ENCODE measurements around the gene C1orf167.

DNA sequence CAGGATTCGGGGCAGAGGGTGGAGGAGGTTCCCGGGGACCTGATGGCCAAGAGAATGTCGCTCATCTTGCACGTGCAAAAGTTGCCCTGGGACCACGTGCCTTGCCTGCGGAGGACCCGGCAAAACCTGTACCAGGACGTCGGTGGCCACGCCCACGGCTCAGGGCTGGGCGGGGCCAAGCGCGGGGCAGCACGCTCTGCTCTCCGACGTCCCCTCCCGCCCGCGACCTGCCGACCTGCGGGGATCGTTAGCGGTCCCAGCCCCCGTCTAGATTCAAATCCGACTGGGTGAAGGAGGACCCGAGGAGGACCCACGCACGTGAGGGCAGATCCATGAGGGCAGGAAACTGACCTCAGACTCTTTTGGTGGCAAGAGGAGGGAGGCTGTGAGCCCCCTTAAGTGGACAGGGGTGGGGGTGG is at the start of gene C1orf167:
- TF ChIP-seq, protein P1, sequence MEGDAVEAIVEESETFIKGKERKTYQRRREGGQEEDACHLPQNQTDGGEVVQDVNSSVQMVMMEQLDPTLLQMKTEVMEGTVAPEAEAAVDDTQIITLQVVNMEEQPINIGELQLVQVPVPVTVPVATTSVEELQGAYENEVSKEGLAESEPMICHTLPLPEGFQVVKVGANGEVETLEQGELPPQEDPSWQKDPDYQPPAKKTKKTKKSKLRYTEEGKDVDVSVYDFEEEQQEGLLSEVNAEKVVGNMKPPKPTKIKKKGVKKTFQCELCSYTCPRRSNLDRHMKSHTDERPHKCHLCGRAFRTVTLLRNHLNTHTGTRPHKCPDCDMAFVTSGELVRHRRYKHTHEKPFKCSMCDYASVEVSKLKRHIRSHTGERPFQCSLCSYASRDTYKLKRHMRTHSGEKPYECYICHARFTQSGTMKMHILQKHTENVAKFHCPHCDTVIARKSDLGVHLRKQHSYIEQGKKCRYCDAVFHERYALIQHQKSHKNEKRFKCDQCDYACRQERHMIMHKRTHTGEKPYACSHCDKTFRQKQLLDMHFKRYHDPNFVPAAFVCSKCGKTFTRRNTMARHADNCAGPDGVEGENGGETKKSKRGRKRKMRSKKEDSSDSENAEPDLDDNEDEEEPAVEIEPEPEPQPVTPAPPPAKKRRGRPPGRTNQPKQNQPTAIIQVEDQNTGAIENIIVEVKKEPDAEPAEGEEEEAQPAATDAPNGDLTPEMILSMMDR (IDR thresholded peaks at IDR 0.05): no peak
- no peak for TF ChIP-seq POLR2A (IDR thresholded peaks at IDR 0.05)
